ENCODE results near the gene DLEU7. TPM values are rescaled to one million over a fixed set of nuclear protein-coding genes. Genes with fewer than 3 reads are reported as not detected.

DLEU7 gene
- total RNA-seq, 1 donor, result under 0.01 TPM

- no peak overlapping the region for H3K4me3 ChIP-seq (ENCODE audit: low read depth, low read length)
- TF ChIP-seq CTCF (IDR thresholded peaks at IDR 0.05; ENCODE audit: insufficient read depth, low read length), result no peak
- peak; percentile 40 for DNase-seq (ENCODE audit: low read depth)
Measured at GRCh38 chr13:50845211-50845610, 1.7 kb upstream of the DLEU7 start.

- TF ChIP-seq CTCF (IDR thresholded peaks at IDR 0.05; ENCODE audit: insufficient read depth, low read length), result no peak
- no peak for DNase-seq (ENCODE audit: low read depth)
Measured at GRCh38 chr13:50844084-50844875, 788 bp upstream of the DLEU7 start.

GRCh38 chr13:50842990-50843256, 569 bp downstream of the DLEU7 start:
- H3K4me3 ChIP-seq (ENCODE audit: low read depth, low read length), result no peak overlapping the region
- no peak for DNase-seq (ENCODE audit: low read depth)
- no peak for TF ChIP-seq CTCF (IDR thresholded peaks at IDR 0.05; ENCODE audit: insufficient read depth, low read length)

More at GRCh38 chr13:50844084-50844875, 788 bp upstream of the DLEU7 start:
- H3K4me3 ChIP-seq (ENCODE audit: low read depth, low read length), result no peak overlapping the region

- DNase-seq (ENCODE audit: low read depth), result no peak
- no peak overlapping the region for H3K4me3 ChIP-seq (ENCODE audit: low read depth, low read length)
- no peak for TF ChIP-seq CTCF (IDR thresholded peaks at IDR 0.05; ENCODE audit: insufficient read depth, low read length)
Measured at GRCh38 chr13:50842251-50842989, 1.1 kb downstream of the DLEU7 start.

GRCh38 chr13:50841786-50842185, 1.7 kb downstream of the DLEU7 start:
- no peak for TF ChIP-seq CTCF (IDR thresholded peaks at IDR 0.05; ENCODE audit: insufficient read depth, low read length)
- no peak overlapping the region for H3K4me3 ChIP-seq (ENCODE audit: low read depth, low read length)
- no peak for DNase-seq (ENCODE audit: low read depth)

- no peak for DNase-seq (ENCODE audit: low read depth)
- no peak overlapping the region for H3K4me3 ChIP-seq (ENCODE audit: low read depth, low read length)
- TF ChIP-seq CTCF (IDR thresholded peaks at IDR 0.05; ENCODE audit: insufficient read depth, low read length), result no peak
Measured at GRCh38 chr13:50840284-50840683, 3.2 kb downstream of the DLEU7 start.
